Astrocyte of the cerebellum (primary cell): Measurements from ENCODE around the gene SDCCAG8.

ENCODE experiments used
- DNase-seq: peaks from one replicate; pipeline ENCODE4 v3.0.0-alpha.2; 2011; ENCODE audit warnings: low read depth
- H3K4me3 ChIP-seq: 2 replicates; pipeline ENCODE4 v1.5.1; 2011; ENCODE audit warnings: mild to moderate bottlenecking, low read depth, low read length, moderate library complexity
- in situ Hi-C: cut with HindIII; loops from 2 replicates; pipeline ENCODE4 v1.10.0; 2017; ENCODE audit warnings: low sequenced_read_pairs
- TF ChIP-seq, protein P1 (sequence below): IDR thresholded peaks from 2 replicates; pipeline ENCODE4 v1.5.1; 2012; ENCODE audit warnings: low read length, low read depth, moderate library complexity, mild to moderate bottlenecking; ENCODE audit errors: missing control alignments

Gene SDCCAG8

DNA sequence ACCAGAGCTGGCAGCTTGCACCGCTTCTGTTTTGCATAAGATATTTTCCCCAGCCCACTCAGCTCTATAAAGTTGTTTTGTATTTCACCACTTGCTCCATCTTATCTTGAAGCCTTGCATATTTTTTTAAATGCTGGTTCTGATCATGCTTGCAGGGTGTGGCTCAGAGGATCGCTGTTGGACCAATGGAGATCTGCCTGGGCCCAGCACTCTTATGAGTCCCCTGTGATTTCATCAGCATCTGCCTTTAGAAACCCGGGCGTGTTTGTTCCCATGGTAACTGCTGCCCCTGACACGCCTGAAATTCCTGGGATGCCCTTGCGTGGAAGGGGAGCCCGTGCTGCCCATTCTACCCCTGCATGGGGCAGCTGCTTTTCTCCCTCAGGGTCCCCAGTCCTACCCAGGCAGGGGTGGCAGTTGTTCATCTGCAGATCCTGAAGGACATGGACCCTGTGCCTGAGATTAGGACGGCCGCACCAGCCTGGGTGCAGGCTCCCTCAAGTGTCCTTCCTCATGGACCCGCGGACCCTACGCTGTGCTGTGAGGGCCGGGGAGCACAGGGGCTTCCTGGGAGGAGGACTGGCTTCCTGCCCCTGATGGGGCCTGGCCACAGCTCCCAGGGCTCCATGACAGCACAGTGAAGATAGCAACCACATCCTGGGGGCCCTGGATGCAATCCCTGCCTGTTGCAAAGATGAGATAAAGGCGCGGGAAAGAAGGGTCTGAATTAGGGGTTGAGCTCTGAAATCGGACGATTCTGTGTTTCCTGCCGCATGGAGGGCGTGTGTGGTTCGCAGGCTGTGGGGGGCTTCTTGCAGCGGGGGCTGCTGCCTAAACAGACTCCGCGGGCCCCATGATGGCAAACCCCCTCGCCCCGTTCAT lies 226.5 kb downstream of the SDCCAG8 start:
- H3K4me3 ChIP-seq = peak overlapping the region; percentile 32
- TF ChIP-seq, protein P1, sequence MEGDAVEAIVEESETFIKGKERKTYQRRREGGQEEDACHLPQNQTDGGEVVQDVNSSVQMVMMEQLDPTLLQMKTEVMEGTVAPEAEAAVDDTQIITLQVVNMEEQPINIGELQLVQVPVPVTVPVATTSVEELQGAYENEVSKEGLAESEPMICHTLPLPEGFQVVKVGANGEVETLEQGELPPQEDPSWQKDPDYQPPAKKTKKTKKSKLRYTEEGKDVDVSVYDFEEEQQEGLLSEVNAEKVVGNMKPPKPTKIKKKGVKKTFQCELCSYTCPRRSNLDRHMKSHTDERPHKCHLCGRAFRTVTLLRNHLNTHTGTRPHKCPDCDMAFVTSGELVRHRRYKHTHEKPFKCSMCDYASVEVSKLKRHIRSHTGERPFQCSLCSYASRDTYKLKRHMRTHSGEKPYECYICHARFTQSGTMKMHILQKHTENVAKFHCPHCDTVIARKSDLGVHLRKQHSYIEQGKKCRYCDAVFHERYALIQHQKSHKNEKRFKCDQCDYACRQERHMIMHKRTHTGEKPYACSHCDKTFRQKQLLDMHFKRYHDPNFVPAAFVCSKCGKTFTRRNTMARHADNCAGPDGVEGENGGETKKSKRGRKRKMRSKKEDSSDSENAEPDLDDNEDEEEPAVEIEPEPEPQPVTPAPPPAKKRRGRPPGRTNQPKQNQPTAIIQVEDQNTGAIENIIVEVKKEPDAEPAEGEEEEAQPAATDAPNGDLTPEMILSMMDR = no peak
- DNase-seq = no peak
- in situ Hi-C loops = no loop called here

DNA sequence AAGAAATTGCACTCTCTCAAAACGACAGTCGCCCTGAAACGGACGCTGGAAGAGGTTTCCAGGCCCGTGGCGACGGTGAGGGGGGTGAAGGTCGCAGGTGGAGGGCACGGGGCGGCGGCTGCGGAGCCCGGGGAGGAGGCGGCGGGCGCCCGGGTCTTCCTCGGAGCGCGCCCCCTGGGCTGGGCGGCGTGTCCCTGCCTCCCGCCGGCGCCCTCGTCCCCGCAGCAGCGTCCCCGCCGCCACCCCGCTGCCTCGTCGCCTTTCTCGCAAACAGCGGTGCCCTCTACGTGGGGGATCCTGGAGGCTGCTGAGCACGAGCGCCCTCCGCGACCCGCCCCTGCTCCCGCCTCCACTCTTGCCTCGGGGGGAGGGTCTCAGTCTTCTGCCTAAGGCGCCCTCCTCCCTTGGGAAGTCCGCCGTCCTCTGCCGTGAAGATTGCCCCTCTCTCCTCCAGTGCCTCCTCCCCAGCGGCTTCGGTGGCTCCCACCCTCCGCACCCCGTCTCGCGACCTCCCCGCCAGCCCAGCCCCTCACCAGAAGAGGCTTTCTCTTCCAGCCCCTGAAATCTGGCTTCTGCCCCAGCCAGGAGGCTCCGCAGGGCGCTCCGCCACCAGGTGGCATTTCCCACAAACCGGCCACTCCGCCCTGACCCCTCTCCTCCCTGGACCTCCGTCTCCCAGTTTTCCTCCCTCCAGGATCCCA lies 227.4 kb downstream of the SDCCAG8 start:
- TF ChIP-seq, protein P1 = peak; percentile 35
- peak overlapping the region; percentile 32 for H3K4me3 ChIP-seq
- DNase-seq = no peak
- in situ Hi-C loops = no loop called here

GRCh38 chr1:243483952-243484351 lies 228.1 kb downstream of the SDCCAG8 start:
- no peak overlapping the region for H3K4me3 ChIP-seq
- in situ Hi-C loops = no loop called here
- DNase-seq = no peak
- TF ChIP-seq, protein P1 = no peak

DNA sequence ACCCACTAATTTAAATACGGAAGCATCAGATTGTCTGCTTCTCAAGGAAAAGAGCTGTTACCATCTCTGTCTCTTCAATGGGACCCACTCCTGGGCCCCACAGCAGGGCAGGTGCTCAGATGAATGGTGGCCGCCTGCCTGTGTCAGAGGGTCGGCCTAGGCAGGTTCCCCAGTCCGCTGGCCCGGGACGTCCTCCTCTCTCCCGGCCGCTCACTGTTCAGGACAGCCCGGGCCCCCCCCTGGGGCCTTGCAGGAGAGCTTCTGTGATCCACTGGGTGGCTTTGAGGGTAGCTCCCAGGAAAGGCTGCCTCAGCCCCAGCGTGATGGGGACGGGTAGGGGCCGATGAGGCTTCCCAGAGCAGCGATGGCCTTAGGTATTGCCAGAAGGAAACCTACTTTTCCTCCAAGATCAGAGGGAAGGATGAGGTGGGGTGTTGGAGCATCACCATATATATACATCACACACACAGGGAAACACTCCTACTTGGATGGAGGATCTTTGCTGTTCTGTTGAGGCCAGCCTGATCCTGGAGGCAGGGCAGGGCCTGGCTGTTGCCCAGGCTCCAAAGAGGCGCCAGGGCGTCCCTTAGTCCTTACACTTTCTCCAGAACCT lies 231.3 kb downstream of the SDCCAG8 start:
- TF ChIP-seq, protein P1 = no peak
- no peak overlapping the region for H3K4me3 ChIP-seq
- DNase-seq = no peak
- in situ Hi-C loops = no loop called here

DNA sequence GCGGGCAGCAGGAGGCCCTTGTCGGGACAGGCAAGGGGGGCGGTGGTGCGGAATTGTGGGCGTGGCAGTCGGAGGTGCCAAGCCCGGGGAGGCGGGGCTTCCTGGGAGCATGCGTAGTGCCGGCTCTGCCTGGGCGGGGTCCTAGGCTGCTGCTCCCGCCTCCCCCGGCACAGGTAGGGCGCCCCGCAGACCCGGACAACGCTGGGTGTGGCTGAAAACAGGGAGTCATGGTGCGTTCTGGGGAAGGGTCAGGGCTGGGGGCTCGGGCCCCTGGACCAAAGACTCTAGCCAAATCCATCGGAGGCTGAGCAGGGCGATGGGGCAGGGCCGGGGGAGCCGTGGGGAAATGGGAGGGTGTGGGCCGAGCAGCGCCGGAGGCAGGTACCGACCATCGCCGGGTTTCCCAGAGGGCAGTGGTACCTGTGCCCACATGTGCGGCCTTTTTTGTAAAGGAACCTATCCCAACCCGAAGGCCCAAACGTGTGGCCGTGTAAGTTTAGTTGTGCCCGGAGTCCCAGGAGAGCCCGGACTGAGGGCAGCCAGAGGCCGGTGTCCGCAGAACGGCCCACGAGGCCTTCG lies 231.9 kb downstream of the SDCCAG8 start:
- TF ChIP-seq, protein P1 = no peak
- in situ Hi-C loops = no loop called here
- no peak for DNase-seq
- no peak overlapping the region for H3K4me3 ChIP-seq

GRCh38 chr1:243488459-243489157 lies 232.8 kb downstream of the SDCCAG8 start:
- in situ Hi-C loops = no loop called here
- TF ChIP-seq, protein P1 = no peak
- no peak for DNase-seq
- no peak overlapping the region for H3K4me3 ChIP-seq
